GM19023 (cell line): Measurements from ENCODE around the gene MTFR1L.

Experiments used
- ATAC-seq: cut with Tn5 transposase; IDR thresholded peaks from one replicate; pipeline ENCODE4 v1.9.1; 2021; ENCODE audit warnings: mild to moderate bottlenecking, moderate library complexity; ENCODE audit not compliant: unreplicated experiment

Gene MTFR1L

GRCh38 chr1:25875856-25876692 lies 56.3 kb downstream of the MTFR1L start:
- ATAC-seq: peak; percentile 9

GRCh38 chr1:25876693-25877077 lies 56.9 kb downstream of the MTFR1L start:
- no peak for ATAC-seq

- ATAC-seq: no peak
These were observed 57.4 kb downstream of the MTFR1L start for GRCh38 chr1:25877155-25877554.

GRCh38 chr1:25878690-25879089 lies 58.9 kb downstream of the MTFR1L start:
- ATAC-seq: no peak

GRCh38 chr1:25879675-25880074 lies 59.9 kb downstream of the MTFR1L start:
- no peak for ATAC-seq

- no peak for ATAC-seq
These were observed 60.8 kb downstream of the MTFR1L start for GRCh38 chr1:25880518-25880917.

GRCh38 chr1:25881266-25881665 lies 61.5 kb downstream of the MTFR1L start:
- ATAC-seq: no peak
